Peyer's patch (tissue), 4 donors: ENCODE results near the gene CCT3. TPM values are rescaled to one million over a fixed set of nuclear protein-coding genes. Genes with fewer than 3 reads are reported as not detected.

ENCODE experiments used
- DNase-seq, 3 donors: peaks; one replicate each; pipeline ENCODE4 v3.0.0-alpha.2; 2017 to 2019
- H3K27ac ChIP-seq, 4 donors: fragments of 200-600 bp; sonication (generic); one replicate each; pipeline ENCODE4 v1.5.1; 2016 to 2019
- H3K27me3 ChIP-seq, 2 donors: fragments of 200-600 bp; sonication (generic); one replicate each; pipeline ENCODE4 v1.5.1; 2019
- H3K36me3 ChIP-seq, 3 donors: fragments of 200-600 bp; sonication (generic); one replicate each; pipeline ENCODE4 v1.5.1; 2016 to 2019
- H3K4me1 ChIP-seq, 4 donors: fragments of 200-600 bp; sonication (generic); one replicate each; pipeline ENCODE4 v1.5.1; 2016 to 2019
- H3K4me3 ChIP-seq, 4 donors: fragments of 200-600 bp; sonication (generic); 1 replicate in 3 of 4; 2 replicates in 1 of 4; pipeline ENCODE4 v1.5.1; 2016 to 2019; ENCODE audit warnings: mild to moderate bottlenecking in 1 of 4
- H3K9me3 ChIP-seq, 4 donors: fragments of 200-600 bp; sonication (generic); one replicate each; pipeline ENCODE4 v1.5.1; 2016 to 2019; ENCODE audit warnings: mild to moderate bottlenecking in 1 of 4
- POLR2A ChIP-seq, 2 donors: fragments of 450-650 bp; IDR thresholded peaks; one replicate each; pipeline ENCODE4 v1.5.1; 2017; ENCODE audit warnings: antibody characterized with exemption in 2 of 2, mild to moderate bottlenecking in 2 of 2, moderate library complexity in 2 of 2
- total RNA-seq, 4 donors: library from RNA; depleted of rRNA; stranded (reverse); fragments of >200 nt; gene quantifications; one replicate each; pipeline ENCODE4 v1.1.0, GENCODE V29; 2016
- TF ChIP-seq, protein P1 (sequence below), 6 experiments: fragments of 450-650 bp in 4 of 6; fragments of 200-600 bp in 2 of 6; sonication (generic) in 1 of 6; IDR thresholded peaks; one replicate each; pipeline ENCODE4 v1.5.1; 2017 to 2019; ENCODE audit warnings: antibody characterized with exemption in 6 of 6, mild to moderate bottlenecking in 3 of 6, moderate library complexity in 1 of 6

Gene CCT3
- total RNA-seq, 4 donors from 2014 or later = 63.9 to 148 (median 134) TPM

DNA sequence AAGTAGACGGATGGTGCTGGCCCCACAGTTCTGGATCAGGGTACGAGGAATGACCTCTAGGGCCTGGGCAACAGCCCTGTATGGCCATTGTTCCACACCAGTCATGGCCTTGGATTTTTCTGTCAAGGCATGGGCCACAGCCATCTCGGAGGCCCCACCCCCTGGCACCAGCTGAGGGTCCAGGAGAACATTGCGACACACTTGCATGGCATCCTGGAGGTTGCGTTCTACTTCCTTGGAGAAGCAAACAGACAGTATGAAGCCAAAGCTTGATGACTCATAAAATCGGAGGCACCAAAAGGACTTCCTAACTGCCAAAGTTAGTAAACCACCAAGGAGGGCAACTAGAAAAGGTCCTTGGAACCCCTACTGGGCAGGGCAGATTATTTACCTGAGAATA is 27.1 kb downstream of the CCT3 start:
- TF ChIP-seq POLR2A (IDR thresholded peaks at IDR 0.05) = no peak
- TF ChIP-seq, protein P1, sequence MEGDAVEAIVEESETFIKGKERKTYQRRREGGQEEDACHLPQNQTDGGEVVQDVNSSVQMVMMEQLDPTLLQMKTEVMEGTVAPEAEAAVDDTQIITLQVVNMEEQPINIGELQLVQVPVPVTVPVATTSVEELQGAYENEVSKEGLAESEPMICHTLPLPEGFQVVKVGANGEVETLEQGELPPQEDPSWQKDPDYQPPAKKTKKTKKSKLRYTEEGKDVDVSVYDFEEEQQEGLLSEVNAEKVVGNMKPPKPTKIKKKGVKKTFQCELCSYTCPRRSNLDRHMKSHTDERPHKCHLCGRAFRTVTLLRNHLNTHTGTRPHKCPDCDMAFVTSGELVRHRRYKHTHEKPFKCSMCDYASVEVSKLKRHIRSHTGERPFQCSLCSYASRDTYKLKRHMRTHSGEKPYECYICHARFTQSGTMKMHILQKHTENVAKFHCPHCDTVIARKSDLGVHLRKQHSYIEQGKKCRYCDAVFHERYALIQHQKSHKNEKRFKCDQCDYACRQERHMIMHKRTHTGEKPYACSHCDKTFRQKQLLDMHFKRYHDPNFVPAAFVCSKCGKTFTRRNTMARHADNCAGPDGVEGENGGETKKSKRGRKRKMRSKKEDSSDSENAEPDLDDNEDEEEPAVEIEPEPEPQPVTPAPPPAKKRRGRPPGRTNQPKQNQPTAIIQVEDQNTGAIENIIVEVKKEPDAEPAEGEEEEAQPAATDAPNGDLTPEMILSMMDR (IDR thresholded peaks at IDR 0.05) = no peak
- Histone ChIP-seq H3K9me3 (no peaks in the 10 kb centered on the region), H3K4me3 (no peak overlapping the region), H3K36me3 (peaks cover 0 to 96% (median 4%) of the 10 kb centered on the region in 3 donors), H3K4me1 (no peaks in the 10 kb centered on the region), H3K27me3 (no peaks in the 10 kb centered on the region), H3K27ac (no peak overlapping the region)
- no peak for DNase-seq

- H3K36me3 ChIP-seq = peaks cover 0 to 70% (median 4%) of the 10 kb centered on the region in 3 donors
- no peak for DNase-seq
- H3K9me3 ChIP-seq = no peaks in the 10 kb centered on the region
- H3K27me3 ChIP-seq = no peaks in the 10 kb centered on the region
- H3K4me3 ChIP-seq = no peak overlapping the region
- H3K4me1 ChIP-seq = no peaks in the 10 kb centered on the region
- H3K27ac ChIP-seq = no peak overlapping the region
- no peak for TF ChIP-seq POLR2A (IDR thresholded peaks at IDR 0.05)
- TF ChIP-seq, protein P1 (IDR thresholded peaks at IDR 0.05) = no peak
These were observed 30.0 kb downstream of the CCT3 start for GRCh38 chr1:156308078-156308477.

DNA sequence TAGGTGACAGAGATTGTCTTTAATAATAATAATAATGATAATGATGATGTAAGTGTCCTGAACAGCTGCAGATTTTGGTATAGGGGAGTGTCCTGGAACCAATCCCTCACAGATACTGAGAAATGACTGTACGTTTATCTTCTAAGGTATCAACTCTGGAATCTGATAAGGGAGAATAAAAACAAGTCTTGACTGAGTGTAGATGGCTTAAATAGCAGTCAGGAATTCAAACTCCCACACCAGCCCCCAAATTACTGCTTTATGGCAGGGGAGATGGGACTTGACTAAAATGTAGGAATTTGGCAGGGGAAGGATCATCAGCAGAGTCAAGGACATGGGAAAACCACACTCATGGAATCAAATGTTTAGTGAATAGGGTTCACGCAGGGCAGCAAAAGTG is 32.9 kb downstream of the CCT3 start:
- H3K27ac ChIP-seq = no peak overlapping the region
- DNase-seq = no peak
- peaks cover 0 to 42% (median 4%) of the 10 kb centered on the region in 3 donors for H3K36me3 ChIP-seq
- H3K9me3 ChIP-seq = no peaks in the 10 kb centered on the region
- H3K4me1 ChIP-seq = no peaks in the 10 kb centered on the region
- no peak overlapping the region for H3K4me3 ChIP-seq
- no peaks in the 10 kb centered on the region for H3K27me3 ChIP-seq
- TF ChIP-seq POLR2A (IDR thresholded peaks at IDR 0.05) = no peak
- TF ChIP-seq, protein P1 (IDR thresholded peaks at IDR 0.05) = no peak

- Histone ChIP-seq H3K4me1 (no peaks in the 10 kb centered on the region), H3K36me3 (peaks cover 0 to 22% (median 0%) of the 10 kb centered on the region in 3 donors), H3K4me3 (no peak overlapping the region), H3K9me3 (no peaks in the 10 kb centered on the region), H3K27ac (no peak overlapping the region), H3K27me3 (no peaks in the 10 kb centered on the region)
- TF ChIP-seq POLR2A (IDR thresholded peaks at IDR 0.05) = no peak
- TF ChIP-seq, protein P1 (IDR thresholded peaks at IDR 0.05) = no peak
- no peak for DNase-seq
These were observed 34.9 kb downstream of the CCT3 start for GRCh38 chr1:156303241-156303640.

- Histone ChIP-seq H3K9me3 (no peaks in the 10 kb centered on the region), H3K4me1 (peaks cover 0 to 11% (median 0%) of the 10 kb centered on the region in 4 donors)
- TF ChIP-seq, protein P1 (IDR thresholded peaks at IDR 0.05) = no peak
- no peak for TF ChIP-seq POLR2A (IDR thresholded peaks at IDR 0.05)
These were observed 39.2 kb downstream of the CCT3 start, which contains the start of gene VHLL for GRCh38 chr1:156298852-156299357. Gene VHLL, minus strand, starts transcription at chr1:156299307. Its CDS starts 118 bp downstream, at chr1:156299189.

More at GRCh38 chr1:156298852-156299357, 39.2 kb downstream of the CCT3 start, which contains the start of gene VHLL:
- no peak for DNase-seq
- Histone ChIP-seq H3K27me3 (no peaks in the 10 kb centered on the region), H3K36me3 (no peaks in the 10 kb centered on the region), H3K27ac (no peak within 1 kb of the TSS), H3K4me3 (no peak within 1 kb of the TSS)
